ENCODE data around the gene TLR5. TPM values are rescaled to one million over a fixed set of nuclear protein-coding genes. Genes with fewer than 3 reads are reported as not detected.

TLR5 gene
- polyA plus RNA-seq, 1 of the 3 experiments (the other 2 are of a cell fraction): not detected

DNA sequence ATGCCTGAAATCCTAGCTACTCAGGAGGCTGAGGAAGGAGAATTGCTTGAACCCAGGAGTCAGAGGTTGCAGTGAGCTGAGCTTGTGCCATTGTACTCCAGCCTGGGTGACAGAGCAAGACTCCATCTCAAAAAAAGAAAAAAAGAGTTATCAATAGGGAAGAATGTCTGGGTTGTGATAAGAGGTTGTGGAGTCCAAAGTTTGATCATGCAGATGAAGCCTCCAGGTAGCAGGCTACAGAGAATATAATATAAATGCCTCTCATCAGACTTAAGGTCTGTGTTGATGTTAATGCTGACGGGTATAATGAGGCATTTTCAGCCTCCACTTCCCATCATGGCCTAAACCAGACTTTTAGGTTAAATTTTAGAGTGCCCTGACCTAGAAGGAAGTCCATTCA is 24.6 kb downstream of the TLR5 start:
- Histone ChIP-seq H3K79me2 (ENCODE audit: insufficient read depth) (no peaks in the 10 kb centered on the region), H3K4me1 (ENCODE audit: control insufficient read depth in 1 of 2, insufficient read depth in 2 of 2, low read depth in 1 of 2, low read length in 1 of 2) (no peaks in the 10 kb centered on the region), H3K9me3 (no peaks in the 10 kb centered on the region), H3K27ac (ENCODE audit: low read depth in 2 of 2, low read length in 1 of 2) (no peak overlapping the region), H3K27me3 (ENCODE audit: insufficient read depth) (no peaks in the 10 kb centered on the region; the same call in 1 of the 2 replicates), H3K9me2 (no peaks in the 10 kb centered on the region), H3K9ac (no peak overlapping the region), H3K36me3 (replicated peaks in 1 of 2; ENCODE audit: control insufficient read depth in 1 of 2, insufficient read depth in 2 of 2, low read length in 1 of 2) (no peaks in the 10 kb centered on the region), H3K4me3 (ENCODE audit: low read depth in 2 of 2, low read length in 1 of 2) (no peak overlapping the region), H3K4me2 (no peak overlapping the region), H3F3A (replicated peaks; ENCODE audit: insufficient read depth) (no peaks in the 10 kb centered on the region), H4K20me1 (ENCODE audit: insufficient read depth) (no peaks in the 10 kb centered on the region), H2AFZ (ENCODE audit: low read depth) (no peak overlapping the region)
- TF ChIP-seq GATA2 (CRISPR knock-in tag; IDR thresholded peaks at IDR 0.05) (no peak), FOSL2 (IDR thresholded peaks at IDR 0.05; ENCODE audit: borderline replicate concordance, low read depth) (no peak), FOXJ3 (CRISPR knock-in tag; IDR thresholded peaks at IDR 0.05) (no peak), YY1 (IDR thresholded peaks at IDR 0.05; ENCODE audit: low read depth) (no peak), TCF12 (IDR thresholded peaks at IDR 0.05) (no peak), RCOR1 (IDR thresholded peaks at IDR 0.05; ENCODE audit: low read length) (no peak), JUND (IDR thresholded peaks at IDR 0.05) (no peak), RAD21 (IDR thresholded peaks at IDR 0.05; ENCODE audit: low read length) (no peak), CHD2 (IDR thresholded peaks at IDR 0.05; ENCODE audit: low read length, partially characterized antibody) (no peak)
- TF ChIP-seq, protein P1, sequence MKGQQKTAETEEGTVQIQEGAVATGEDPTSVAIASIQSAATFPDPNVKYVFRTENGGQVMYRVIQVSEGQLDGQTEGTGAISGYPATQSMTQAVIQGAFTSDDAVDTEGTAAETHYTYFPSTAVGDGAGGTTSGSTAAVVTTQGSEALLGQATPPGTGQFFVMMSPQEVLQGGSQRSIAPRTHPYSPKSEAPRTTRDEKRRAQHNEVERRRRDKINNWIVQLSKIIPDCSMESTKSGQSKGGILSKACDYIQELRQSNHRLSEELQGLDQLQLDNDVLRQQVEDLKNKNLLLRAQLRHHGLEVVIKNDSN (IDR thresholded peaks at IDR 0.05; ENCODE audit: borderline replicate concordance, low read depth): no peak
- TF ChIP-seq, protein P2, sequence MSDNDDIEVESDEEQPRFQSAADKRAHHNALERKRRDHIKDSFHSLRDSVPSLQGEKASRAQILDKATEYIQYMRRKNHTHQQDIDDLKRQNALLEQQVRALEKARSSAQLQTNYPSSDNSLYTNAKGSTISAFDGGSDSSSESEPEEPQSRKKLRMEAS (IDR thresholded peaks at IDR 0.05; ENCODE audit: low read depth): no peak
- TF ChIP-seq, protein P3, sequence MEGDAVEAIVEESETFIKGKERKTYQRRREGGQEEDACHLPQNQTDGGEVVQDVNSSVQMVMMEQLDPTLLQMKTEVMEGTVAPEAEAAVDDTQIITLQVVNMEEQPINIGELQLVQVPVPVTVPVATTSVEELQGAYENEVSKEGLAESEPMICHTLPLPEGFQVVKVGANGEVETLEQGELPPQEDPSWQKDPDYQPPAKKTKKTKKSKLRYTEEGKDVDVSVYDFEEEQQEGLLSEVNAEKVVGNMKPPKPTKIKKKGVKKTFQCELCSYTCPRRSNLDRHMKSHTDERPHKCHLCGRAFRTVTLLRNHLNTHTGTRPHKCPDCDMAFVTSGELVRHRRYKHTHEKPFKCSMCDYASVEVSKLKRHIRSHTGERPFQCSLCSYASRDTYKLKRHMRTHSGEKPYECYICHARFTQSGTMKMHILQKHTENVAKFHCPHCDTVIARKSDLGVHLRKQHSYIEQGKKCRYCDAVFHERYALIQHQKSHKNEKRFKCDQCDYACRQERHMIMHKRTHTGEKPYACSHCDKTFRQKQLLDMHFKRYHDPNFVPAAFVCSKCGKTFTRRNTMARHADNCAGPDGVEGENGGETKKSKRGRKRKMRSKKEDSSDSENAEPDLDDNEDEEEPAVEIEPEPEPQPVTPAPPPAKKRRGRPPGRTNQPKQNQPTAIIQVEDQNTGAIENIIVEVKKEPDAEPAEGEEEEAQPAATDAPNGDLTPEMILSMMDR (IDR thresholded peaks at IDR 0.05): no peak
- ChIA-PET POLR2A (no interaction called here), CTCF (interaction anchor here (1.4 to 3.2 kb wide), 3 partner anchors 15 to 325 kb away, joined by 4 to 8 read pairs (median 5); no protein-coding TSS in a partner anchor)
- DNase-seq: no peak
- 20% methylated on average over 1 of the region's 1 CpG for WGBS (ENCODE audit: low lambda C conversion rate)

DNA sequence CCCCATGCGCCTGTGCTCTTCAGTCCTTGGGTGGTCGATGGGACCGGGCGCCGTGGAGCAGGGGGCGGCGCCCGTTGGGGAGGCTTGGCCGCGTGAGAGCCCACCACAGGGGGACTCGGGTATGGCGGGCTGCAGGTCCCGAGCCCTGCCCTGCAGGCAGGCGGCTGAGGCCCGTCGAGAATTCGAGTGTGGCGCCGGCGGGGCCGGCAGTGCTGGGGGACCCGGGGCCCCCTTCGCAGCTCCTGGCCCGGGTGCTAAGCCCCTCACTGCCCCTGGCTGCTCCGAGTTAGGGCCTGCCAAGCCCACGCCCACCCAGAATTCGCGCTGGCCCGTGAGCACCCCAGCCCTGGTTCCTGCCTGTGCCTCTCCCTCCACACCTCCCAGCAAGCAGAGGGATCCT is 26.1 kb downstream of the TLR5 start:
- Histone ChIP-seq H3K4me3 (ENCODE audit: low read depth in 2 of 2, low read length in 1 of 2) (no peak overlapping the region), H3K36me3 (replicated peaks in 1 of 2; ENCODE audit: control insufficient read depth in 1 of 2, insufficient read depth in 2 of 2, low read length in 1 of 2) (no peaks in the 10 kb centered on the region), H3K9me3 (no peaks in the 10 kb centered on the region), H3K4me2 (no peak overlapping the region), H2AFZ (ENCODE audit: low read depth) (no peak overlapping the region), H3K27me3 (ENCODE audit: insufficient read depth) (peaks cover 9% of the 10 kb centered on the region; the same call in 1 of the 2 replicates), H3K4me1 (ENCODE audit: control insufficient read depth in 1 of 2, insufficient read depth in 2 of 2, low read depth in 1 of 2, low read length in 1 of 2) (no peaks in the 10 kb centered on the region), H3K9me2 (no peaks in the 10 kb centered on the region), H3K79me2 (ENCODE audit: insufficient read depth) (no peaks in the 10 kb centered on the region), H4K20me1 (ENCODE audit: insufficient read depth) (no peaks in the 10 kb centered on the region), H3F3A (replicated peaks; ENCODE audit: insufficient read depth) (no peaks in the 10 kb centered on the region), H3K9ac (no peak overlapping the region), H3K27ac (ENCODE audit: low read depth in 2 of 2, low read length in 1 of 2) (no peak overlapping the region)
- WGBS (ENCODE audit: low lambda C conversion rate): 72% methylated on average over 5 of the region's 29 CpGs
- ChIA-PET CTCF (interaction anchor here (0.8 to 3.2 kb wide), 6 partner anchors 13 to 567 kb away, joined by 3 to 8 read pairs (median 4); no protein-coding TSS in a partner anchor), POLR2A (no interaction called here)
- no peak for DNase-seq
- TF ChIP-seq SMC3 (IDR thresholded peaks at IDR 0.05; ENCODE audit: low read depth, low read length) (no peak), RXRA (IDR thresholded peaks at IDR 0.05; ENCODE audit: borderline replicate concordance, low read depth) (no peak), MEF2A (IDR thresholded peaks at IDR 0.05; ENCODE audit: borderline replicate concordance, low read depth) (no peak), FOSL2 (IDR thresholded peaks at IDR 0.05; ENCODE audit: borderline replicate concordance, low read depth) (no peak), EZH2phosphoT487 (IDR thresholded peaks at IDR 0.05; ENCODE audit: borderline replicate concordance, low read depth) (no peak), YY1 (IDR thresholded peaks at IDR 0.05; ENCODE audit: low read depth) (no peak), NFIC (IDR thresholded peaks at IDR 0.05; ENCODE audit: borderline replicate concordance) (no peak), SIN3A (IDR thresholded peaks at IDR 0.05; ENCODE audit: borderline replicate concordance, low read depth, low read length) (no peak), JUND (IDR thresholded peaks at IDR 0.05) (no peak)
- TF ChIP-seq, protein P2 (IDR thresholded peaks at IDR 0.05; ENCODE audit: low read depth): no peak
- TF ChIP-seq, protein P1 (IDR thresholded peaks at IDR 0.05; ENCODE audit: borderline replicate concordance, low read depth): no peak
